MM.1S (cell line): ENCODE data around the gene APOC1.

Experiments
- EZH2 ChIP-seq: fragments of 300-600 bp; sonication (generic); optimal IDR thresholded peaks from 2 replicates; pipeline ENCODE3; 2017; ENCODE audit warnings: low read depth, mild to moderate bottlenecking, antibody characterized with exemption, low read length, mixed read lengths
- EZH2phosphoT487 ChIP-seq: fragments of 300-600 bp; sonication (generic); IDR thresholded peaks from 2 replicates; pipeline ENCODE4 v1.6.1; 2018; ENCODE audit warnings: antibody characterized with exemption, low read length
- TF ChIP-seq, protein P1 (sequence below): fragments of 300-600 bp; sonication (generic); IDR thresholded peaks from 2 replicates; pipeline ENCODE4 v1.5.1; 2016; ENCODE audit warnings: antibody characterized with exemption, low read length, mixed read lengths

DNA sequence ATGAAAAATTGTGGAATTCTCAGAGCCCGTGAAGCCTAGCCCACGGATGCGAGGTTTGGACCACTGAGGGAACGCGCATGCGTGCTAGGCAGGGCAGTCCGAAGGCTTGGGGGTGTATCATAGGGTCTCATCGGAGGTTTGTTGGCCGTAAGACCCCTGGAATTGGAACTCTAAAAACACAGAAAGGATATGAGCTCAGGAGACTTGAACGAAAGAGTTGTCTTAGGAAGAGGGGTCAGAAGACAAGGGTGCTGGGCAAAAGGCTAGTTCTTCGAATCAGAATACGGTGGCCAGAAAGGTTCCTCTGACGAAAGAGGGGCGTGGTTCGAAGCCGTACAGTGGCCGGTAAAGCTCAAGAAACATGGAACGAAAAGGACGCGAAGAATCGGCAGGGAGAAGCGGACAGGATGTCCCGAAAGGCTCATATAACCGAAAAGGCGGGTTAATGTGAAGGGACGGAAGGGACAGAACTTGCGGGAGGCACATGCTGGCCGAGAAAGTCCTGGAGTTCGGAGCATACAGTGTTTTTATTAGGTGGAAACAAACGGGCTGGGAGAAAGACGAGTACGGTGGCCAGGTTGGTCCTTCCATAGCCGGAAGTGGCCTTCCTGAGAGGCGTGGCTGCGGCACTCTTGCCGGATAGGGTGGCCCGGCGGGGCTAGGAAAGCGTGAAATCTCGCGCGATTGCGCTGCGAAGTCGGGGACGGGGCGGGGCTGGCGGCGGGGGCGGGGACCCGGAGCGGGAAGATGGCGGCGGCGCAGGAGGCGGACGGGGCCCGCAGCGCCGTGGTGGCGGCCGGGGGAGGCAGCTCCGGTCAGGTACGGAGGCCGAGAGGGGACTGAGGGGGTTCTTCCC, 40.5 kb downstream of the APOC1 start, which contains the start of gene CLPTM1:
- TF ChIP-seq EZH2, result no peak
- TF ChIP-seq, protein P1, sequence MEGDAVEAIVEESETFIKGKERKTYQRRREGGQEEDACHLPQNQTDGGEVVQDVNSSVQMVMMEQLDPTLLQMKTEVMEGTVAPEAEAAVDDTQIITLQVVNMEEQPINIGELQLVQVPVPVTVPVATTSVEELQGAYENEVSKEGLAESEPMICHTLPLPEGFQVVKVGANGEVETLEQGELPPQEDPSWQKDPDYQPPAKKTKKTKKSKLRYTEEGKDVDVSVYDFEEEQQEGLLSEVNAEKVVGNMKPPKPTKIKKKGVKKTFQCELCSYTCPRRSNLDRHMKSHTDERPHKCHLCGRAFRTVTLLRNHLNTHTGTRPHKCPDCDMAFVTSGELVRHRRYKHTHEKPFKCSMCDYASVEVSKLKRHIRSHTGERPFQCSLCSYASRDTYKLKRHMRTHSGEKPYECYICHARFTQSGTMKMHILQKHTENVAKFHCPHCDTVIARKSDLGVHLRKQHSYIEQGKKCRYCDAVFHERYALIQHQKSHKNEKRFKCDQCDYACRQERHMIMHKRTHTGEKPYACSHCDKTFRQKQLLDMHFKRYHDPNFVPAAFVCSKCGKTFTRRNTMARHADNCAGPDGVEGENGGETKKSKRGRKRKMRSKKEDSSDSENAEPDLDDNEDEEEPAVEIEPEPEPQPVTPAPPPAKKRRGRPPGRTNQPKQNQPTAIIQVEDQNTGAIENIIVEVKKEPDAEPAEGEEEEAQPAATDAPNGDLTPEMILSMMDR, result no peak
- no peak for TF ChIP-seq EZH2phosphoT487
